Glutamatergic neuron (in vitro differentiated cells): ENCODE measurements around the gene CCNA1. TPM values are rescaled to one million over a fixed set of nuclear protein-coding genes. Genes with fewer than 3 reads are reported as not detected.

Experiments used
- DNase-seq: peaks from one replicate; pipeline ENCODE4 v3.0.0; 2022
- H3K27ac Mint-ChIP-seq: one replicate; pipeline ENCODE4 v1.8.0; 2020; ENCODE audit warnings: mild to moderate bottlenecking, mixed read lengths, inconsistent platforms; ENCODE audit not compliant: unreplicated experiment
- H3K27me3 Mint-ChIP-seq: one replicate; pipeline ENCODE4 v1.8.0; 2020; ENCODE audit warnings: mild to moderate bottlenecking, moderate library complexity, mixed read lengths, inconsistent platforms; ENCODE audit not compliant: unreplicated experiment
- H3K36me3 Mint-ChIP-seq: one replicate; pipeline ENCODE4 v1.8.0; 2020; ENCODE audit warnings: mild to moderate bottlenecking, mixed read lengths, inconsistent platforms; ENCODE audit not compliant: unreplicated experiment
- H3K4me1 Mint-ChIP-seq: one replicate; pipeline ENCODE4 v1.8.0; 2020; ENCODE audit warnings: mild to moderate bottlenecking, low read depth, mixed read lengths, inconsistent platforms; ENCODE audit not compliant: unreplicated experiment
- H3K4me3 Mint-ChIP-seq: one replicate; pipeline ENCODE4 v1.8.0; 2020; ENCODE audit warnings: mild to moderate bottlenecking, mixed read lengths, inconsistent platforms; ENCODE audit not compliant: unreplicated experiment
- H3K9me3 Mint-ChIP-seq: one replicate; pipeline ENCODE4 v1.8.0; 2020; ENCODE audit warnings: mild to moderate bottlenecking, moderate library complexity, mixed read lengths, inconsistent platforms; ENCODE audit not compliant: unreplicated experiment
- CTCF ChIP-seq: fragments of 200-600 bp; sonication (generic); IDR thresholded peaks from one replicate; pipeline ENCODE4 v1.5.0; 2021; ENCODE audit not compliant: partially characterized antibody, unreplicated experiment
- total RNA-seq: library from RNA; stranded (reverse); fragmentation: NEBNext Ultra II Directional; extraction: Animal tissue kit (Norgen Biotek cat#: 25700); gene quantifications from one replicate; pipeline ENCODE4 v1.2.1, GENCODE V29; 2021; ENCODE audit not compliant: unreplicated experiment

CCNA1 gene
- total RNA-seq, 1 donor from 2014 or later = 4.3 TPM

- Mint-ChIP-seq H3K9me3 (no peaks in the 10 kb centered on the region), H3K4me3 (no peak overlapping the region), H3K27me3 (no peaks in the 10 kb centered on the region), H3K27ac (no peak overlapping the region), H3K4me1 (no peaks in the 10 kb centered on the region), H3K36me3 (no peaks in the 10 kb centered on the region)
- no peak for TF ChIP-seq CTCF
- no peak for DNase-seq
Observed at GRCh38 chr13:36450534-36450933, 18.2 kb downstream of the CCNA1 start.

- no peaks in the 10 kb centered on the region for H3K36me3 Mint-ChIP-seq
Observed at GRCh38 chr13:36453516-36453915, 21.2 kb downstream of the CCNA1 start.

DNA sequence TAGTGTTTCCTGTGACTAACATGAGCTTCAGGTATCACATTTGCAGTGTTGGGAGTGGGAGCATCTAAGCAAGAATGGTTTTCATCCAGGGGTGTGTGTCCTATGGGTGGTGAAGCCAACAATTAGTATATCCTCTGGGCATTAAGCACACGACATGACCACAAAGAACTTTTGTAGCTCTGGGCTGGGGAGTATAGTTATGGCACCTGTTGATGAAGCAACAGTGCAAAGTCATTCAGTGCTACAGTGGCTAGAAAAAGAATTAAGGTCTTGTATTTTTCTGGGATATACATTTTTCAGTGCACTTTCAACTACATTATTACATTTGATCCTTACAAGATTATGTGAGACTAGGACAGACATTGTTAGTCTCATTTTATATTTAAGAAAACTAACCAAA, 21.8 kb downstream of the CCNA1 start:
- Mint-ChIP-seq H3K4me1 (no peaks in the 10 kb centered on the region), H3K9me3 (no peaks in the 10 kb centered on the region), H3K27ac (no peak overlapping the region), H3K36me3 (no peaks in the 10 kb centered on the region), H3K27me3 (no peaks in the 10 kb centered on the region), H3K4me3 (no peak overlapping the region)
- no peak for TF ChIP-seq CTCF
- DNase-seq = no peak

More at GRCh38 chr13:36453516-36453915, 21.2 kb downstream of the CCNA1 start:
- no peaks in the 10 kb centered on the region for H3K27me3 Mint-ChIP-seq
- H3K4me1 Mint-ChIP-seq = no peaks in the 10 kb centered on the region
- no peak for TF ChIP-seq CTCF
- DNase-seq = no peak
- H3K4me3 Mint-ChIP-seq = no peak overlapping the region
- no peak overlapping the region for H3K27ac Mint-ChIP-seq
- H3K9me3 Mint-ChIP-seq = no peaks in the 10 kb centered on the region

GRCh38 chr13:36454987-36455386, 22.7 kb downstream of the CCNA1 start:
- Mint-ChIP-seq H3K36me3 (no peaks in the 10 kb centered on the region), H3K9me3 (no peaks in the 10 kb centered on the region), H3K27ac (no peak overlapping the region), H3K27me3 (no peaks in the 10 kb centered on the region), H3K4me3 (no peak overlapping the region), H3K4me1 (no peaks in the 10 kb centered on the region)
- DNase-seq = no peak
- no peak for TF ChIP-seq CTCF

DNA sequence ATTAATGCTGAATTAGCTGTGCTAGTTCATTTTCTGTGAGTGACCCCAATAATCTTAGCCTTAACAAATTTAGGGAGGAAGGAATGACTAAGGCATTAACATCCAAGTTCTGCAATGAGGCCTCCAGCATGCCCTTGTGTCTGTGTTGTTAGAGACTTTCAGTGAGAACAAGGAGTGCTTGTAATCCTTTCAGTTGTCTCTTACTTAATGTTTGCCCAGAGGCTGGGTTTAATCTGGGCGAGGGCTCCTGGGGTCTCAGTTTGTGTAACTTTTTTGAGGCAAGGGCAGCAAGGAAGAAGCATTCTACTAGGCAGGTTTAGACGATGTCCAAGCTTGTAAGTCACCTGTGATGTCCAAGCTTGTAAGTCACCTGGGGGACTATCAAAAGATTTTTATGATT, 24.3 kb downstream of the CCNA1 start:
- H3K4me1 Mint-ChIP-seq = no peaks in the 10 kb centered on the region
- H3K36me3 Mint-ChIP-seq = no peaks in the 10 kb centered on the region
- no peak for DNase-seq
- no peak for TF ChIP-seq CTCF
- H3K27me3 Mint-ChIP-seq = no peaks in the 10 kb centered on the region
- H3K9me3 Mint-ChIP-seq = no peaks in the 10 kb centered on the region
- H3K27ac Mint-ChIP-seq = no peak overlapping the region
- H3K4me3 Mint-ChIP-seq = no peak overlapping the region
